NCI-H345 treated with DMSO at 0.1 percent for 48 hours (cell line): ENCODE data around the gene EAF1.
"Not testable (repeated sequence)": the region's sequence is repeated elsewhere in the genome, so short reads cannot be mapped to it uniquely, and the experiment has no call there.

Experiments
- DNase-seq: peaks from one replicate; lab custom pipeline; 2025; ENCODE audit not compliant: unreplicated experiment; lab: John Stamatoyannopoulos, UW

EAF1 gene

GRCh38 chr3:15451216-15452113 lies 24.1 kb downstream of the EAF1 start:
- DNase-seq: no peak

- no peak for DNase-seq
These were observed 24.8 kb downstream of the EAF1 start for GRCh38 chr3:15452156-15452555.

GRCh38 chr3:15452961-15453360 lies 25.6 kb downstream of the EAF1 start:
- no peak for DNase-seq

- DNase-seq: no peak
These were observed 26.1 kb downstream of the EAF1 start for GRCh38 chr3:15453501-15453900.

GRCh38 chr3:15453991-15454625 lies 26.7 kb downstream of the EAF1 start:
- no peak for DNase-seq

- no peak for DNase-seq
These were observed 27.6 kb downstream of the EAF1 start for GRCh38 chr3:15454965-15455364.

GRCh38 chr3:15455756-15456155 lies 28.4 kb downstream of the EAF1 start:
- DNase-seq: no peak

GRCh38 chr3:15456321-15456720 lies 28.9 kb downstream of the EAF1 start:
- no peak for DNase-seq

GRCh38 chr3:15456915-15457314 lies 29.5 kb downstream of the EAF1 start:
- not testable (repeated sequence) for DNase-seq

GRCh38 chr3:15458212-15458780 lies 30.9 kb downstream of the EAF1 start:
- no peak for DNase-seq

GRCh38 chr3:15460891-15461531 lies 33.6 kb downstream of the EAF1 start:
- no peak for DNase-seq

- no peak for DNase-seq
These were observed 35.1 kb downstream of the EAF1 start for GRCh38 chr3:15462451-15462850.

GRCh38 chr3:15465876-15466585 lies 38.6 kb downstream of the EAF1 start:
- no peak for DNase-seq

GRCh38 chr3:15467227-15468181 lies 40.1 kb downstream of the EAF1 start:
- no peak for DNase-seq

- no peak for DNase-seq
These were observed 42.9 kb downstream of the EAF1 start for GRCh38 chr3:15470261-15470660.

- no peak for DNase-seq
These were observed 43.5 kb downstream of the EAF1 start for GRCh38 chr3:15470849-15471248.

- no peak for DNase-seq
These were observed 44.5 kb downstream of the EAF1 start for GRCh38 chr3:15471861-15472260.

GRCh38 chr3:15475161-15475560 lies 47.8 kb downstream of the EAF1 start:
- DNase-seq: no peak

GRCh38 chr3:15476378-15476777 lies 49.0 kb downstream of the EAF1 start:
- no peak for DNase-seq
